Body of pancreas (tissue), 4 donors: ENCODE measurements around the gene ACAP2. TPM values are rescaled to one million over a fixed set of nuclear protein-coding genes. Genes with fewer than 3 reads are reported as not detected.
"Not testable (repeated sequence)": the region's sequence is repeated elsewhere in the genome, so short reads cannot be mapped to it uniquely, and the experiment has no call there.

Experiments used
- ATAC-seq: fragments of 150-250 bp; one replicate; pipeline ENCODE4 v1.9.1; 2016
- DNase-seq, 4 donors: peaks; one replicate each; pipeline ENCODE4 v3.0.0-alpha.2; 2019
- H3K27ac ChIP-seq, 4 donors: fragments of 200-600 bp; sonication (generic); 1 replicate in 3 of 4; 2 replicates in 1 of 4; pipeline versions ENCODE4 v1.5.1 to v1.6.1; 2016 to 2019; ENCODE audit warnings: mild to moderate bottlenecking in 1 of 4, mixed read lengths in 1 of 4, moderate library complexity in 1 of 4
- H3K27me3 ChIP-seq, 2 donors: fragments of 200-600 bp; sonication (generic); one replicate each; pipeline ENCODE4 v1.6.0; 2016; ENCODE audit warnings: mild to moderate bottlenecking in 1 of 2
- H3K36me3 ChIP-seq, 2 donors: fragments of 200-600 bp; sonication (generic); replicated peaks in 1 of 2; 2 replicates each; pipeline ENCODE4 v1.5.1; 2016; ENCODE audit warnings: low read depth in 2 of 2; ENCODE audit not compliant: insufficient read depth in 1 of 2
- H3K4me1 ChIP-seq: fragments of 200-600 bp; sonication (generic); one replicate; pipeline ENCODE4 v1.6.0; 2016
- H3K4me3 ChIP-seq, 2 donors: fragments of 200-600 bp; sonication (generic); 1 replicate in 1 of 2; 2 replicates in 1 of 2; pipeline ENCODE4 v1.5.1; 2016 to 2019
- H3K9me3 ChIP-seq, 3 donors: fragments of 200-600 bp; sonication (generic); 1 replicate in 2 of 3; 2 replicates in 1 of 3; pipeline ENCODE4 v1.5.1; 2016
- CTCF ChIP-seq, 7 experiments: fragments of 450-650 bp in 4 of 7; fragments of 200-600 bp in 3 of 7; sonication (generic) in 3 of 7; IDR thresholded peaks; one replicate each; pipeline ENCODE4 v1.5.1; 2016 to 2019; ENCODE audit warnings: antibody characterized with exemption in 7 of 7
- POLR2A ChIP-seq, 3 donors: fragments of 450-650 bp; IDR thresholded peaks; one replicate each; pipeline ENCODE4 v1.6.1; 2016; ENCODE audit warnings: antibody characterized with exemption in 3 of 3, mild to moderate bottlenecking in 2 of 3
- WGBS, 2 donors: methylation state at CpG; one replicate each; pipeline ENCODE4 v1.1.5; 2017; 5-methylcytosine and 5-hydroxymethylcytosine counted together
- intact Hi-C: fragments of 100-400 bp; cut with DNase I; formaldehyde crosslinking; loops from one replicate; pipeline ENCODE4 v1.15.1; 2023
- total RNA-seq, 2 donors: library from RNA; depleted of rRNA; stranded (reverse); fragments of >200 nt; gene quantifications; one replicate each; pipeline ENCODE4 v1.1.0, GENCODE V29; 2016

ACAP2 gene
- total RNA-seq, 2 donors from 2014 or later: 25.1 to 25.9 TPM

- Histone ChIP-seq H3K36me3 (no peaks in the 10 kb centered on the region), H3K27me3 (no peaks in the 10 kb centered on the region), H3K9me3 (no peaks in the 10 kb centered on the region), H3K4me1 (no peaks in the 10 kb centered on the region), H3K4me3 (no peak overlapping the region), H3K27ac (no peak overlapping the region)
- TF ChIP-seq CTCF (IDR thresholded peaks at IDR 0.05) (no peak), POLR2A (IDR thresholded peaks at IDR 0.05) (no peak)
- DNase-seq (no peak), ATAC-seq (no peak)
- 63 to 64% methylated on average over 2 of the region's 2 CpGs for WGBS, 2 donors
- intact Hi-C loops: no loop called here
Measured at GRCh38 chr3:195385526-195385925, 57.3 kb downstream of the ACAP2 start.

GRCh38 chr3:195384952-195385351, 57.9 kb downstream of the ACAP2 start:
- Histone ChIP-seq H3K9me3 (no peaks in the 10 kb centered on the region), H3K36me3 (no peaks in the 10 kb centered on the region), H3K4me1 (no peaks in the 10 kb centered on the region), H3K27ac (no peak overlapping the region), H3K4me3 (no peak overlapping the region), H3K27me3 (no peaks in the 10 kb centered on the region)
- DNase-seq (no peak), ATAC-seq (no peak)
- intact Hi-C loops: no loop called here
- 91 to 100% methylated on average over 1 of the region's 1 CpG for WGBS, 2 donors
- no peak for TF ChIP-seq POLR2A (IDR thresholded peaks at IDR 0.05)
- TF ChIP-seq CTCF (IDR thresholded peaks at IDR 0.05): no peak

- no peak overlapping the region for H3K4me3 ChIP-seq
- no peaks in the 10 kb centered on the region for H3K36me3 ChIP-seq
- no peak for ATAC-seq
- H3K27me3 ChIP-seq: no peaks in the 10 kb centered on the region
- whole genome bisulfite sequencing, 2 donors: 94 to 100% methylated on average over 7 of the region's 7 CpGs
- intact Hi-C loops: no loop called here
- H3K4me1 ChIP-seq: no peaks in the 10 kb centered on the region
- no peaks in the 10 kb centered on the region for H3K9me3 ChIP-seq
- H3K27ac ChIP-seq: no peak overlapping the region
- TF ChIP-seq CTCF (IDR thresholded peaks at IDR 0.05): no peak
- no peak for DNase-seq
Measured at GRCh38 chr3:195372220-195372619, 70.6 kb downstream of the ACAP2 start.

GRCh38 chr3:195366200-195366925, 76.5 kb downstream of the ACAP2 start:
- ATAC-seq (no peak), DNase-seq (no peak)
- Histone ChIP-seq H3K36me3 (no peaks in the 10 kb centered on the region), H3K4me3 (no peak overlapping the region), H3K4me1 (no peaks in the 10 kb centered on the region), H3K27ac (no peak overlapping the region), H3K9me3 (no peaks in the 10 kb centered on the region), H3K27me3 (no peaks in the 10 kb centered on the region)
- intact Hi-C loops: no loop called here
- WGBS, 2 donors: 97 to 98% methylated on average over 5 of the region's 5 CpGs
- TF ChIP-seq CTCF (IDR thresholded peaks at IDR 0.05): no peak
- no peak for TF ChIP-seq POLR2A (IDR thresholded peaks at IDR 0.05)

GRCh38 chr3:195365371-195365770, 77.4 kb downstream of the ACAP2 start:
- TF ChIP-seq CTCF (IDR thresholded peaks at IDR 0.05): no peak
- TF ChIP-seq POLR2A (IDR thresholded peaks at IDR 0.05): no peak
- ATAC-seq (no peak), DNase-seq (no peak)
- Histone ChIP-seq H3K9me3 (no peaks in the 10 kb centered on the region), H3K27me3 (no peaks in the 10 kb centered on the region), H3K4me3 (no peak overlapping the region), H3K4me1 (no peaks in the 10 kb centered on the region), H3K36me3 (no peaks in the 10 kb centered on the region), H3K27ac (no peak overlapping the region)
- 87 to 92% methylated on average over 2 of the region's 2 CpGs for WGBS, 2 donors
- intact Hi-C loops: no loop called here

- ATAC-seq, H3K4me1 ChIP-seq, intact Hi-C loops, DNase-seq, H3K9me3 ChIP-seq, H3K4me3 ChIP-seq, H3K27ac ChIP-seq, H3K36me3 ChIP-seq, H3K27me3 ChIP-seq: not testable (repeated sequence)
- 89 to 92% methylated on average over 2 of the region's 2 CpGs for WGBS, 2 donors
Measured at GRCh38 chr3:195357797-195358196, 85.0 kb downstream of the ACAP2 start.
